Measurements from ENCODE around the gene RAB3B. TPM values are rescaled to one million over a fixed set of nuclear protein-coding genes. Genes with fewer than 3 reads are reported as not detected.

RAB3B gene
- total RNA-seq, 4 donors from 2014 or later = under 0.01 TPM; not detected in 3

DNA sequence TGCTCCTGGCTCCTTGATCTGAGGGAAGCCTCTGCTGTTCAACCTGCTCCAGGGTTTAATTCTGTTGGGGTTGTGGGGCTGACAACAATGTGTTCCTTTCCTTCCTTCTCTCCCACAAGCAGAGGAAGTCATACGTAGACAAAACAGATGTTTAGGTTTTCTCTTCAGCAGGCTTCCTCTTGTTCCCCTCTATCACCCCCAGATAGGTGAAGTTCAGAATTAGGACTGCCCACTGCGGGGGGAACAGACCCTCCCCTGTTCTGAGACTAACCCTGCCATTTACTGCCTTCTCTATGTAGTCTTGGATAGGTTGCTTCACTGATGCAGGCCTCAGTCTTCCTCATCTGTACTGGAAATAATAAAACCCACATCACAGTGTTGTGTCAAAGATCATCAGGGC, 82.0 kb downstream of the RAB3B start:
- TF ChIP-seq, protein P1, sequence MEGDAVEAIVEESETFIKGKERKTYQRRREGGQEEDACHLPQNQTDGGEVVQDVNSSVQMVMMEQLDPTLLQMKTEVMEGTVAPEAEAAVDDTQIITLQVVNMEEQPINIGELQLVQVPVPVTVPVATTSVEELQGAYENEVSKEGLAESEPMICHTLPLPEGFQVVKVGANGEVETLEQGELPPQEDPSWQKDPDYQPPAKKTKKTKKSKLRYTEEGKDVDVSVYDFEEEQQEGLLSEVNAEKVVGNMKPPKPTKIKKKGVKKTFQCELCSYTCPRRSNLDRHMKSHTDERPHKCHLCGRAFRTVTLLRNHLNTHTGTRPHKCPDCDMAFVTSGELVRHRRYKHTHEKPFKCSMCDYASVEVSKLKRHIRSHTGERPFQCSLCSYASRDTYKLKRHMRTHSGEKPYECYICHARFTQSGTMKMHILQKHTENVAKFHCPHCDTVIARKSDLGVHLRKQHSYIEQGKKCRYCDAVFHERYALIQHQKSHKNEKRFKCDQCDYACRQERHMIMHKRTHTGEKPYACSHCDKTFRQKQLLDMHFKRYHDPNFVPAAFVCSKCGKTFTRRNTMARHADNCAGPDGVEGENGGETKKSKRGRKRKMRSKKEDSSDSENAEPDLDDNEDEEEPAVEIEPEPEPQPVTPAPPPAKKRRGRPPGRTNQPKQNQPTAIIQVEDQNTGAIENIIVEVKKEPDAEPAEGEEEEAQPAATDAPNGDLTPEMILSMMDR (IDR thresholded peaks at IDR 0.05; ENCODE audit: low read depth) = no peak

DNA sequence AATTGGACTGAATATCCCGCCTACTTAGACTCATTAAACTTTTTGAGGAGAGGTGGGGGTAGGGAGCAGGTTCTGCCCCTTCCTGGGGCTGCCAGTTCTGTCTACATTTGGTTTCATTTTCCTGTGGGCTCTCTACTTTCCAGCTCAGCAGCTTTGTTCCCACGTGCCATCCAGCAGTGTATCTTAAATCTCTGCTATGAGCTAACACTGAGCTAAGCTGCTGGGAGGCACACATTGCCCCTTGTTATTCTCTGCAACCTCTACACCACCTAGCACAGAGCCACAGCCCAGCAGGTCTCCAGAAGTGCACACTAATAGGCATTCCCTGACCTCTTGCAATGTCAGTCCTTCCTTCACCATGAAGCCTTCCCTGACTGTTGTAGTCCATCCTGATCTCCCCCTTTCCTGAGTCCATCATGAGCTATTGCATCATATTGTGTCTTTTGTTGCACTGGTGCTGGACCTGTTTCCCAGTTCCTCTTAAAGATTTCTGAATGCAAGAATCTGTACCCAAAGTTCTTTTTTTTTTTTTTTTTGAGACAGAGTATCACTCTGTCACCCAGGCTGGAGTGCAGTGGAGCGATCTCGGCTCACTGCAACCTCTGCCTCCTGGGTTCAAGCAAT, 83.3 kb downstream of the RAB3B start:
- TF ChIP-seq, protein P1 (IDR thresholded peaks at IDR 0.05; ENCODE audit: low read depth) = no peak

DNA sequence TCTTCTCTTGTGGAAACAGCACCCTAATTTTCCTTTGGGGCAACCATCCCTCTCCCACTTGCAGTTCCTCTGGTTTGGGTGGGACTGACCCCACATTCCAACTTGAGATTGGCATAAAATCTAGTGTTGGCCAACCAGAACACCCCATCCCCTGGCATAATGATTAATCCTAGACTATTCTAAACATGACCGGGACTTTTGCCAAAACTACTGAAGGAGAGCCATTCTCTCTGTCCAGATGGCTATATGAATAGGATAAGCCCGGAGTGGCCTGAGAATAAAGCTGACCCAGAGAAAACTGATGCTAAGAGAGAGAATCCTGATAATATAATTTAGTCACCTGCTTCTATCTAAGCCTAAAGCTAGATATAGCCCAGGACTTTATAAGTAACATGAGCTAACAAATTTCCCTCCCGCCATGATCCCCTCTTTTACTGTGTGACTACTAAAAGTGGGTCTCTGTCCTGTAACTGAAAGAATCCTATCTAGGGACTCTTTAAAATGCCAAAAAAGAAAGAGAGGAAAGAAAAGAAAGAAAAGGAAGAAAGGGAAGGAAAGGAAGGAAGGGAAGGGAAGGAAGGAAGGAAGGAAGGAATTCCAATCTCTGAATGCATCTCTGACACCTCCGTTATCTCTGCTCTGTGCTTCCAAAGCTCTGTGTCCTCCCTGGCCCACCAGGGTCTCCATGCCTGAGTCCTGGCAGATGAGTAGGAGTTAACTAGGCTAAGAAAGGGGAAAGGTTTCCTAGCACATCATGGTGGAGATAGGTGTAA, 84.0 kb downstream of the RAB3B start:
- TF ChIP-seq, protein P1 (IDR thresholded peaks at IDR 0.05; ENCODE audit: low read depth) = no peak

DNA sequence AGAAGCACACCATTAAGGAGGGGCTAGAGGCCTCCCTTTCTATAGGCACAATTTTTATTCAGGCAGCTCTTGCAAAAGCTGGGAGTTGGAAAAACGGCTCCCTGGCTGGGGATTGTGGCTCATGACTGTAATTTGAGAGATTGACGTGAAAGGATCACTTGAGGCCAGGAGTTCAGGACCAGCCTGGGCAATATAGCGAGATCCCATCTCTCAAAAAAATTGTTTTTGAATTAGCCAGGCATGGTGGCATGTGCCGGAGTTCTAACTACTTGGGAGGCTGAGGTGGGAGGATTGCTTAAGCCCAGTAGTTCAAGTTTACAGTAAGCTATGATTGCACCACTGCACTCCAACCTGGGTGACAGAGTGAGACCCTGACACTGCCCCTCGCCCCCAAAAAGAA, 88.0 kb downstream of the RAB3B start:
- TF ChIP-seq, protein P1 (IDR thresholded peaks at IDR 0.05; ENCODE audit: low read depth) = no peak

GRCh38 chr1:51901151-51901550, 89.3 kb downstream of the RAB3B start:
- TF ChIP-seq, protein P1 (IDR thresholded peaks at IDR 0.05; ENCODE audit: low read depth) = no peak

GRCh38 chr1:51899022-51899421, 91.5 kb downstream of the RAB3B start:
- TF ChIP-seq, protein P1 (IDR thresholded peaks at IDR 0.05; ENCODE audit: low read depth) = no peak

DNA sequence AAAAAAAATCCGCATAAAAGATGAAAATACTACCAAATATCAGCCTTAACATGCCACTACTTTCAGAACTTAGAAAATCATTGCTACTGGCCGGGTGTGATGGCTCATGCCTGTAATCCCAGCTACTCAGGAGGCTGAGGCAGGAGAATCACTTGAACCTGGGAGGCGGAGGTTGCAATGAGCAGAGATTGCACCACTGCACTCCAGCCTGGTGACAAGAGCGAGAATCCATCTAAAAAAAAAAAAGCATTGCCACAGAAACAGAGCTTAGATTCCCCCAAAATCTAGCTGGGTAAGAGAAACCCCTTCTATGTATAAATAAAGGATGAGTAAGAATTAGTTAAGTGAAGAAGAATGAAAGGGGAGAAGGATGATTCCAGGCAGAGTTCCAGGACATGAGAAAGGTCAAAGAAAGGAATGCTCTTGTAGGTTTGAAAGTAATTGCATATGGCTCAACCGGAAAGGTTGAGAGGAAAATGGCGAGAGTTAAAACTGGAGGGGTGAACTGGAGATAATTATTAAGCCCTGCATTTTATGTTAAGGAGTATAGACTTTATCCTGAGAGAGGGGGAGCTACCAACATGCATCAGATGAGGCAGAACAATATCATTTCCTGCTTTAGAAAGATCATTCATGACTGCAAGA, 92.3 kb downstream of the RAB3B start:
- TF ChIP-seq, protein P1 (IDR thresholded peaks at IDR 0.05; ENCODE audit: low read depth) = no peak
